HG02885 (cell line): ENCODE results near the gene CX3CL1.
"Not testable (repeated sequence)": the region's sequence is repeated elsewhere in the genome, so short reads cannot be mapped to it uniquely, and the experiment has no call there.

Source experiments
- ATAC-seq: cut with Tn5 transposase; IDR thresholded peaks from one replicate; pipeline ENCODE4 v1.9.1; 2021; ENCODE audit warnings: mild to moderate bottlenecking; ENCODE audit not compliant: unreplicated experiment, poor library complexity

Gene CX3CL1

DNA sequence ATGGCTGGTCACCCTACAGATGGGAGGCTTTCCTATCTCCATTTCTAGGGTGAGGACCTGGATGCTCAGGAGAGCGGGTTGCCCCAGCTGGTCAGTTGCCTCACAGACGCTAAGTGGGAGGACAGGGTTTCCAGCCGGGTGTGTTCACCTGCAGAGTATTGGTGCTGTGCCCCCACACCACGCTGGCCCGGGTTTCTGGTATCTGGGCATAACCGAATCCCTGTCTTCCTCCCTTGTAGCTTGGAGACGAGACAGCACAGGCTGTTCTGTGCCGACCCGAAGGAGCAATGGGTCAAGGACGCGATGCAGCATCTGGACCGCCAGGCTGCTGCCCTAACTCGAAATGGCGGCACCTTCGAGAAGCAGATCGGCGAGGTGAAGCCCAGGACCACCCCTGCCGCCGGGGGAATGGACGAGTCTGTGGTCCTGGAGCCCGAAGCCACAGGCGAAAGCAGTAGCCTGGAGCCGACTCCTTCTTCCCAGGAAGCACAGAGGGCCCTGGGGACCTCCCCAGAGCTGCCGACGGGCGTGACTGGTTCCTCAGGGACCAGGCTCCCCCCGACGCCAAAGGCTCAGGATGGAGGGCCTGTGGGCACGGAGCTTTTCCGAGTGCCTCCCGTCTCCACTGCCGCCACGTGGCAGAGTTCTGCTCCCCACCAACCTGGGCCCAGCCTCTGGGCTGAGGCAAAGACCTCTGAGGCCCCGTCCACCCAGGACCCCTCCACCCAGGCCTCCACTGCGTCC lies 9.7 kb downstream of the CX3CL1 start:
- no peak for ATAC-seq

DNA sequence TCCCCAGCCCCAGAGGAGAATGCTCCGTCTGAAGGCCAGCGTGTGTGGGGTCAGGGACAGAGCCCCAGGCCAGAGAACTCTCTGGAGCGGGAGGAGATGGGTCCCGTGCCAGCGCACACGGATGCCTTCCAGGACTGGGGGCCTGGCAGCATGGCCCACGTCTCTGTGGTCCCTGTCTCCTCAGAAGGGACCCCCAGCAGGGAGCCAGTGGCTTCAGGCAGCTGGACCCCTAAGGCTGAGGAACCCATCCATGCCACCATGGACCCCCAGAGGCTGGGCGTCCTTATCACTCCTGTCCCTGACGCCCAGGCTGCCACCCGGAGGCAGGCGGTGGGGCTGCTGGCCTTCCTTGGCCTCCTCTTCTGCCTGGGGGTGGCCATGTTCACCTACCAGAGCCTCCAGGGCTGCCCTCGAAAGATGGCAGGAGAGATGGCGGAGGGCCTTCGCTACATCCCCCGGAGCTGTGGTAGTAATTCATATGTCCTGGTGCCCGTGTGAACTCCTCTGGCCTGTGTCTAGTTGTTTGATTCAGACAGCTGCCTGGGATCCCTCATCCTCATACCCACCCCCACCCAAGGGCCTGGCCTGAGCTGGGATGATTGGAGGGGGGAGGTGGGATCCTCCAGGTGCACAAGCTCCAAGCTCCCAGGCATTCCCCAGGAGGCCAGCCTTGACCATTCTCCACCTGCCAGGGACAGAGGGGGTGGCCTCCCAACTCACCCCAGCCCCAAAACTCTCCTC lies 10.4 kb downstream of the CX3CL1 start:
- ATAC-seq: no peak

DNA sequence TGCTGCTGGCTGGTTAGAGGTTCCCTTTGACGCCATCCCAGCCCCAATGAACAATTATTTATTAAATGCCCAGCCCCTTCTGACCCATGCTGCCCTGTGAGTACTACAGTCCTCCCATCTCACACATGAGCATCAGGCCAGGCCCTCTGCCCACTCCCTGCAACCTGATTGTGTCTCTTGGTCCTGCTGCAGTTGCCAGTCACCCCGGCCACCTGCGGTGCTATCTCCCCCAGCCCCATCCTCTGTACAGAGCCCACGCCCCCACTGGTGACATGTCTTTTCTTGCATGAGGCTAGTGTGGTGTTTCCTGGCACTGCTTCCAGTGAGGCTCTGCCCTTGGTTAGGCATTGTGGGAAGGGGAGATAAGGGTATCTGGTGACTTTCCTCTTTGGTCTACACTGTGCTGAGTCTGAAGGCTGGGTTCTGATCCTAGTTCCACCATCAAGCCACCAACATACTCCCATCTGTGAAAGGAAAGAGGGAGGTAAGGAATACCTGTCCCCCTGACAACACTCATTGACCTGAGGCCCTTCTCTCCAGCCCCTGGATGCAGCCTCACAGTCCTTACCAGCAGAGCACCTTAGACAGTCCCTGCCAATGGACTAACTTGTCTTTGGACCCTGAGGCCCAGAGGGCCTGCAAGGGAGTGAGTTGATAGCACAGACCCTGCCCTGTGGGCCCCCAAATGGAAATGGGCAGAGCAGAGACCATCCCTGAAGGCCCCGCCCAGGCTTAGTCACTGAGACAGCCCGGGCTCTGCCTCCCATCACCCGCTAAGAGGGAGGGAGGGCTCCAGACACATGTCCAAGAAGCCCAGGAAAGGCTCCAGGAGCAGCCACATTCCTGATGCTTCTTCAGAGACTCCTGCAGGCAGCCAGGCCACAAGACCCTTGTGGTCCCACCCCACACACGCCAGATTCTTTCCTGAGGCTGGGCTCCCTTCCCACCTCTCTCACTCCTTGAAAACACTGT lies 11.3 kb downstream of the CX3CL1 start:
- no peak for ATAC-seq

DNA sequence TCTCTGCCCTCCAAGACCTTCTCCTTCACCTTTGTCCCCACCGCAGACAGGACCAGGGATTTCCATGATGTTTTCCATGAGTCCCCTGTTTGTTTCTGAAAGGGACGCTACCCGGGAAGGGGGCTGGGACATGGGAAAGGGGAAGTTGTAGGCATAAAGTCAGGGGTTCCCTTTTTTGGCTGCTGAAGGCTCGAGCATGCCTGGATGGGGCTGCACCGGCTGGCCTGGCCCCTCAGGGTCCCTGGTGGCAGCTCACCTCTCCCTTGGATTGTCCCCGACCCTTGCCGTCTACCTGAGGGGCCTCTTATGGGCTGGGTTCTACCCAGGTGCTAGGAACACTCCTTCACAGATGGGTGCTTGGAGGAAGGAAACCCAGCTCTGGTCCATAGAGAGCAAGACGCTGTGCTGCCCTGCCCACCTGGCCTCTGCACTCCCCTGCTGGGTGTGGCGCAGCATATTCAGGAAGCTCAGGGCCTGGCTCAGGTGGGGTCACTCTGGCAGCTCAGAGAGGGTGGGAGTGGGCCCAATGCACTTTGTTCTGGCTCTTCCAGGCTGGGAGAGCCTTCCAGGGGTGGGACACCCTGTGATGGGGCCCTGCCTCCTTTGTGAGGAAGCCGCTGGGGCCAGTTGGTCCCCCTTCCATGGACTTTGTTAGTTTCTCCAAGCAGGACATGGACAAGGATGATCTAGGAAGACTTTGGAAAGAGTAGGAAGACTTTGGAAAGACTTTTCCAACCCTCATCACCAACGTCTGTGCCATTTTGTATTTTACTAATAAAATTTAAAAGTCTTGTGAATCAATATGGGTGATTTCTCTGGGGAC lies 12.2 kb downstream of the CX3CL1 start:
- no peak for ATAC-seq

DNA sequence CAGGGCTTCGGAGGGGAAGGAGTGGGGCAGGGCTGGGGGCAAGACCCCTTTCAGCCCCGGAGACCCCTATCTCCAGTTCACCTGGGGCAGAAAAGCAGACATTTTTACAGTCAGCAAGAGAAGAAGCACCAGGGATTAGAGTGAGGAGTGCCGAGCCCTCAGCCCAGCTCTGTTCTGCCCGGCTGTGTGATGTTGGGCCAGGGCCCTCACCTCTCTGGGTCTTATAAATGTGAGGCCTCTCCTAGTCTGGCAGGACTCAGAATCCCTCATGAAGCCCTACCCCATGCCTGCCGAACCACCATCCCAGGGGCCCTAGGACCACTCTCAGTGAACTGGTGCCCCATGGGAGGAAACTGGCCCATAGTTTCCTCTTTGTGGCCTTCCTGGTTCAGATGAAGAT lies 12.8 kb downstream of the CX3CL1 start:
- ATAC-seq: no peak

DNA sequence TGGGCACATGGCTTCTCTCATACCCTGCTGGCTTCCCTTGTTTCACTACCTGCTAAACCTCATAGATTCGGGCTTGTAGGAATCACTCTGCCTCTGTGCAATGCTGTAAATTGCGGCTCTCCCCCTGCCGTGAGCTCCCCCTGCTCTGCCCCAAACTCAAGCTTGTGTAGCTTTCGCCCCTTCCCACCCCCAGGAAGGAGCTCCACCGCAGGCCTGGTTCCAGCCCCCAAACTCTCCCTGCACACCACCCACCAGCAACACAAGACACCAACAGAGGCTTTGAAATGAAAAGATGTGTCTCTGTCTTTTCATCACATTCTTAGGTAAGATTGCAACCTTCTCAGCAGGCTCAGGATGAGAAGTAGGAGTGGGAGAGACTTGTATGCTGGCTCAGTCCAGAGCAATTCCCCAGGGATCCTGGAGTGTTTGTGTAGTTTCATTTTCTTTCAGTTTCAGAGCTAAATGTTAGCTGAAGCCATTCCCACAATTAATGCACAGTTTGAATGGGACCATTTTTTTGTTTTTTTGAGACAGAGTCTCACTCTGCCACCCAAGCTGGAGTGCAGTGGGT lies 14.2 kb downstream of the CX3CL1 start:
- ATAC-seq: no peak

GRCh38 chr16:57387598-57388354 lies 15.5 kb downstream of the CX3CL1 start:
- peak; percentile 36 for ATAC-seq

DNA sequence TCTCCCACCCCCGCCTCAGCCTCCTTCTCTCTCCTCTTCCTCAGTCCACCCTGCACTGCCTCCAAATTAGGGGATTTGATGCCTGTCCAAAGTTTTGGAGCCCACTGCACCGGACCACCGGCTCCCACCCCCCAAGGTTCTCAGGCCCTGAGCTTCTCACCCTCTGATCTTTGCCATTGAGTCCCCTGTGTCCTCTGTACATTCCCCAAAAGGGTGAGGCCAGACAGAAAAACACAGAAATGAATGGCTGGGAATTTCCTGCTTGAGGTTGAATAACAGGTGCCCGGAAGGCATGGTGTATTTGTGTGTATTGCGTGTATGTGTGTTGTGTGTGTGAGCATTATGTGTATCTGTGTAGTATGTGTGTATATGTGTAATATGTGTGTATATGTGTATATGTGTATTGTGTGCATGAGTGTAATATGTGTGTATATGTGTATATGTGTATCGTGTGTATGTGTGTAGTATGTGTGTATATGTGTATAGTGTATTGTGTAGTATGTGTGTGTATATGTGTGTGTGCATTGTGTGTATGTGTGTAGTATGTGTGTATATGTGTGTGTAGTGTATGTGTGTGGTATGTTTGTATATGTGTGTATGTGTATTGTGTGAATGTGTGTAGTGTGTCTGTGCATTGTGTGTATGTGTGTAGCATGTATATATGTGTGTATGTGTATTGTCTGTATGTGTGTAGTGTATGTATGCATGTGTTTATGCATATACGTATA lies 16.2 kb downstream of the CX3CL1 start:
- ATAC-seq: peak; percentile 48

- ATAC-seq: no peak
Measured at GRCh38 chr16:57389087-57389468, 16.8 kb downstream of the CX3CL1 start.

GRCh38 chr16:57390636-57391295 lies 18.5 kb downstream of the CX3CL1 start:
- no peak for ATAC-seq

DNA sequence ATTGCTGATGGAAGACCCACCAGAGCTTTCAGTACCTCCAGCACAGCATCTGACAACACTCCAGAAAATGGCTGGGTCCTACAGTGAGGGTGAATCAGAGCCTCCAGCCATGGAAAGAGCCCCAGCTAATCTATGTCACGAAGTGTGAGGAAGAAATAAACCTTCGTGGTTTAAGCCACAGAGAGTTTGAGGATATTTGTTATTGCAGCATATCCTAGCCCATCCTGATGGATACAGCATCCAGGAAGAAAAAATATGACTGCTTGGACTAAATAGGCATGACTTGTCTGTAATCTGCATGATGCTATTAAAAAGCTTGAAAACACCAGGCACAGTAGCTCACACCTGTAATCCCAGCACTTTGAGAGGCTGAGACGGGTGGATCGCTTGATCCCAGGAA lies 19.0 kb downstream of the CX3CL1 start:
- ATAC-seq: no peak

GRCh38 chr16:57391708-57392107 lies 19.4 kb downstream of the CX3CL1 start:
- ATAC-seq: no peak

DNA sequence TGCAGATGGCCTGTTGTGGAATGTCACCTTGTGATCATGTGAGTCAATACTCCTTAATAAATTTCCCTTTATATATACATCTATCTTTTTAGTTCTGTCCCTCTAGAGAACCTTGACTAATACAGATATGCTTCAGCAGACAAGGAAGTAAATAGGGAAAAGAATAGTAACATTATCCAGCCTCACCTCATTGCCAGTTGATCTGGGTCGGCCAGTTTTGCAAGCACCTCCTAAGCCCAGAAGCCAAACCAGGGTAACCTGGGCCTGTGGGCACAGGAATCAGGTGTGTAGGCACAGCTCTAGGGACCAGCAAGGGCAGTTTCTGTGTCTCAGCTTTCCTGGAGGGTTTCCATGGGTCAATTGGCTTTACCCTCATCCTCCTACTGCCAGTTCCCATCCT lies 20.4 kb downstream of the CX3CL1 start:
- ATAC-seq: no peak

DNA sequence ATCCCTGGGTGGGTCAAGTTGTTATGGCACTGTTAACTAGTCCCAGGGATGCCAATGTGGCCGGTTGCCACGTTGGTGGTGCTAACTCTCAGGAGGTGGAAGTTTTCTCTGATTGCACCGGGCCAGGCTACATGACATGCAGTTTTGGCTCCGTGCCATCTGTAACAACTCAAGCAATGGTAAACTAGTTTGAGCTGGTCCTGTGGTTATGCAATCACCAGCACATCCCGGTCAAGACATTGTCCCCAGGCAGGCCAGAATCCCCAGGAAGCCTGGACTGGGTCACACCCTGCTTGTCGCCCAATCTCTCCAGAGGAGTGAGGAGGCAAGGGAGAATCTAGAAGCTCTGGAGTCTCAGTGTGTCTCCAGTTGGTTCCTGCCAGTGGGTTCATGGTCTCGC lies 22.2 kb downstream of the CX3CL1 start:
- ATAC-seq: no peak

DNA sequence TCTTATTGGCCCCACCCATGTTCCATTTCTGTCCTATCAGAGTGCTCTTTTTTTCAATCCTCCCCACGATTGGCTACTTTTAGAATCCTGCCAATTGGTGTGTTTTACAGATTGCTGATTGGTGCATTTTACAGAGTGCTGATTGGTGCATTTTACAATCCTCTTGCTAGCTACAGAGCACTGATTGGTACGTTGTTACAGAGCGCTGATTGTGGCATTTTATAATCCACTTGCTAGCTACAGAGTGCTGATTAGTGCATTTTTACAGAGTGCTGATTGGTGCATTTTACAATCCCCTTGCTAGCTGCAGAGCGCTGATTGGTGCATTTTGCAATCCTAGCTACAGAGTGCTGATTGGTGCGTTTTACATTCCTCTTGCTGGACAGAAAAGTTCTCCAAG lies 22.7 kb downstream of the CX3CL1 start:
- no peak for ATAC-seq

GRCh38 chr16:57396786-57397185 lies 24.5 kb downstream of the CX3CL1 start:
- no peak for ATAC-seq

GRCh38 chr16:57397493-57397892 lies 25.2 kb downstream of the CX3CL1 start:
- not testable (repeated sequence) for ATAC-seq
